Esophagus squamous epithelium (tissue), 4 donors: ENCODE results near the gene HSBP1L1.

ENCODE experiments used
- CTCF ChIP-seq, 6 experiments: fragments of 450-650 bp in 4 of 6; fragments of 200-600 bp in 2 of 6; sonication (generic) in 2 of 6; IDR thresholded peaks; one replicate each; pipeline ENCODE4 v1.5.1; 2016 to 2019; ENCODE audit warnings: antibody characterized with exemption in 6 of 6, mild to moderate bottlenecking in 4 of 6, moderate library complexity in 4 of 6
- POLR2A ChIP-seq, 4 donors: fragments of 450-650 bp; IDR thresholded peaks; one replicate each; pipeline ENCODE4 v1.6.1; 2017; ENCODE audit warnings: antibody characterized with exemption in 4 of 4, mild to moderate bottlenecking in 4 of 4, moderate library complexity in 3 of 4

DNA sequence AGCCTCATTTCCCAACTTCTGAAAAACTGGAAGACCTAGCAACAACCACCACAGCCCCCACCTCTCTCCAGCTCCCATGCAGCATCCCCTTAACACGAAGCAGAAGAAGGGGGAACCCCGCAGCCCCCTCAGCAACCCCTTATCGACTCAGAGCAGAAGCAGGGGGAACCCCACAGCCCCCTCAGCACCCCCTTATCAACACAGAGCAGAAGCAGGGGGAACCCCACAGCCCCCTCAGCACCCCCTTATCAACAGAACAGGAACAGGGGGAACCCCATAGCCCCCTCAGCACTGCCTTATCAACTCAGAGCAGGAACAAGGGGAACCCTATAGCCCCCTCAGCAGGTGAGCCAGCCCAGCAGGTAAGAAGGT lies 19.7 kb upstream of the HSBP1L1 start:
- TF ChIP-seq CTCF (IDR thresholded peaks at IDR 0.05) = no peak
- TF ChIP-seq POLR2A (IDR thresholded peaks at IDR 0.05) = no peak
